Calu3 (cell line): ENCODE data around the gene UFL1. TPM values are rescaled to one million over a fixed set of nuclear protein-coding genes. Genes with fewer than 3 reads are reported as not detected.

Experiments used
- BruUV-seq: library from RNA; stranded (reverse); fragments of 400-500 nt; replicated peaks from 2 replicates; lab custom pipeline; 2021; lab: Mats Ljungman, UMichigan
- CTCF ChIA-PET: fragments of 300-600 bp; sonication (Branson Sonifier 250); formaldehyde crosslinking; loops from one replicate; lab custom pipeline; 2022; ENCODE audit warnings: antibody characterized with exemption; lab: Charles Lee
- DNase-seq: peaks from one replicate; pipeline ENCODE4 v3.0.0; 2022
- H3K27ac Mint-ChIP-seq: one replicate; pipeline ENCODE4 v1.8.0; 2022; ENCODE audit warnings: mixed read lengths; ENCODE audit not compliant: unreplicated experiment
- H3K27me3 Mint-ChIP-seq: one replicate; pipeline ENCODE4 v1.8.0; 2022; ENCODE audit warnings: mixed read lengths; ENCODE audit not compliant: unreplicated experiment
- H3K36me3 Mint-ChIP-seq: one replicate; pipeline ENCODE4 v1.8.0; 2022; ENCODE audit warnings: mild to moderate bottlenecking, moderate library complexity, mixed read lengths; ENCODE audit not compliant: insufficient read depth, unreplicated experiment
- H3K4me1 Mint-ChIP-seq: one replicate; pipeline ENCODE4 v1.8.0; 2022; ENCODE audit warnings: mild to moderate bottlenecking, low read depth, mixed read lengths; ENCODE audit not compliant: unreplicated experiment
- H3K4me3 Mint-ChIP-seq: one replicate; pipeline ENCODE4 v1.8.0; 2022; ENCODE audit warnings: mild to moderate bottlenecking, low read depth, moderate library complexity, mixed read lengths; ENCODE audit not compliant: unreplicated experiment
- H3K9me3 Mint-ChIP-seq: one replicate; pipeline ENCODE4 v1.8.0; 2022; ENCODE audit warnings: low read depth, mixed read lengths; ENCODE audit not compliant: unreplicated experiment
- CTCF ChIP-seq: fragments of 200-600 bp; IDR thresholded peaks from one replicate; pipeline ENCODE4 v1.8.0; 2022; ENCODE audit warnings: antibody characterized with exemption; ENCODE audit not compliant: unreplicated experiment
- intact Hi-C: fragments of 100-400 bp; cut with micrococcal nuclease; formaldehyde crosslinking; loops from one replicate; pipeline ENCODE4 v1.10.0; 2022; ENCODE audit not compliant: unreplicated experiment
- total RNA-seq: library from RNA; stranded (reverse); gene quantifications from 2 replicates; pipeline ENCODE4 v1.2.3, GENCODE V29; 2022

UFL1 gene
- total RNA-seq, 1 experiment from 2014 or later: 16.5 TPM

GRCh38 chr6:96499781-96500180 is 21.8 kb upstream of the UFL1 start:
- Mint-ChIP-seq H3K4me1 (no peaks in the 10 kb centered on the region), H3K27ac (no peak overlapping the region), H3K9me3 (peaks cover 22% of the 10 kb centered on the region), H3K36me3 (peaks cover 4% of the 10 kb centered on the region), H3K27me3 (no peaks in the 10 kb centered on the region), H3K4me3 (no peak overlapping the region)
- no peak for DNase-seq
- CTCF ChIA-PET: no interaction called here
- TF ChIP-seq CTCF: no peak
- intact Hi-C loops: no loop called here
- no TSS peak for BruUV-seq

GRCh38 chr6:96502915-96503314 is 18.7 kb upstream of the UFL1 start:
- H3K36me3 Mint-ChIP-seq: peaks cover 4% of the 10 kb centered on the region
- peaks cover 19% of the 10 kb centered on the region for H3K9me3 Mint-ChIP-seq
- no TSS peak for BruUV-seq
- DNase-seq: no peak
- H3K4me3 Mint-ChIP-seq: no peak overlapping the region
- H3K27me3 Mint-ChIP-seq: no peaks in the 10 kb centered on the region
- no peak overlapping the region for H3K27ac Mint-ChIP-seq
- TF ChIP-seq CTCF: no peak
- CTCF ChIA-PET: no interaction called here
- intact Hi-C loops: no loop called here
- no peaks in the 10 kb centered on the region for H3K4me1 Mint-ChIP-seq

- no TSS peak for BruUV-seq
- H3K36me3 Mint-ChIP-seq: peaks cover 3% of the 10 kb centered on the region
- no peak for TF ChIP-seq CTCF
- intact Hi-C loops: no loop called here
- CTCF ChIA-PET: no interaction called here
- no peak overlapping the region for H3K4me3 Mint-ChIP-seq
- DNase-seq: no peak
- peaks cover 18% of the 10 kb centered on the region for H3K9me3 Mint-ChIP-seq
- H3K4me1 Mint-ChIP-seq: no peaks in the 10 kb centered on the region
- no peak overlapping the region for H3K27ac Mint-ChIP-seq
- no peaks in the 10 kb centered on the region for H3K27me3 Mint-ChIP-seq
These were observed 16.2 kb upstream of the UFL1 start for GRCh38 chr6:96505363-96505762.

- no TSS peak for BruUV-seq
- H3K27ac Mint-ChIP-seq: no peak overlapping the region
These were observed 12.3 kb upstream of the UFL1 start for GRCh38 chr6:96509281-96509680.

More at GRCh38 chr6:96509281-96509680, 12.3 kb upstream of the UFL1 start:
- Mint-ChIP-seq H3K9me3 (peaks cover 14% of the 10 kb centered on the region), H3K36me3 (no peaks in the 10 kb centered on the region), H3K4me1 (no peaks in the 10 kb centered on the region), H3K27me3 (no peaks in the 10 kb centered on the region), H3K4me3 (no peak overlapping the region)
- CTCF ChIA-PET: no interaction called here
- intact Hi-C loops: no loop called here
- no peak for DNase-seq
- TF ChIP-seq CTCF: no peak
